GM12878 (cell line): ENCODE results near the gene FOSB. TPM values are rescaled to one million over a fixed set of nuclear protein-coding genes. Genes with fewer than 3 reads are reported as not detected.
A peak's percentile ranks its signal among the peaks of the same experiment; 100 is the strongest.

Source experiments
- CBX3 ChIP-seq: fragments of 200-600 bp; sonication (generic); IDR thresholded peaks from 2 replicates; pipeline ENCODE4 v1.6.1; 2016; ENCODE audit warnings: low read depth, borderline replicate concordance
- CTCF ChIP-seq, 3 experiments: IDR thresholded peaks in 2 of 3; conservative IDR thresholded peaks in 1 of 3; 2 replicates each; pipeline ENCODE4 v1.5.1; 2011; ENCODE audit warnings: low read depth in 3 of 3, low read length in 3 of 3, mild to moderate bottlenecking in 3 of 3, control low read depth in 2 of 3, moderate library complexity in 2 of 3, inconsistent platforms in 1 of 3, mixed read lengths in 1 of 3; ENCODE audit not compliant: control insufficient read depth in 2 of 3, insufficient read depth in 1 of 3; ENCODE audit errors: extremely low read depth in 1 of 3
- FOXK2 ChIP-seq: fragments of 450-650 bp; IDR thresholded peaks from 2 replicates; pipeline ENCODE4 v1.6.1; 2017; ENCODE audit warnings: mild to moderate bottlenecking, moderate library complexity
- GATAD2B ChIP-seq: fragments of 450-650 bp; conservative IDR thresholded peaks from 2 replicates; pipeline ENCODE4 v1.6.1; 2017; ENCODE audit warnings: low read depth, mild to moderate bottlenecking, moderate library complexity
- IKZF2 ChIP-seq, 2 experiments: fragments of 450-650 bp; IDR thresholded peaks; 2 replicates each; pipeline ENCODE4 v1.6.1; 2017; ENCODE audit warnings: mild to moderate bottlenecking in 2 of 2, moderate library complexity in 2 of 2
- IRF4 ChIP-seq: IDR thresholded peaks from 2 replicates; pipeline ENCODE4 v1.6.1; 2011; ENCODE audit warnings: low read depth, low read length
- KAT2A ChIP-seq: conservative IDR thresholded peaks from 2 replicates; pipeline ENCODE4 v1.6.1; 2011; ENCODE audit warnings: low read depth, low read length; ENCODE audit not compliant: control insufficient read depth
- NRF1 ChIP-seq: conservative IDR thresholded peaks from 2 replicates; pipeline ENCODE4 v1.6.1; 2011; ENCODE audit warnings: mild to moderate bottlenecking, low read depth, low read length, improper control_type of control experiment
- PML ChIP-seq: IDR thresholded peaks from 2 replicates; pipeline ENCODE4 v1.6.1; 2012; ENCODE audit warnings: low read length, inconsistent platforms
- RB1 ChIP-seq: fragments of 450-650 bp; formaldehyde crosslinking; IDR thresholded peaks from 2 replicates; pipeline ENCODE4 v1.6.1; 2017; ENCODE audit warnings: mild to moderate bottlenecking, borderline replicate concordance
- RELA ChIP-seq: fragments of 450-650 bp; IDR thresholded peaks from 2 replicates; pipeline ENCODE4 v1.8.0; 2014; ENCODE audit warnings: borderline replicate concordance; ENCODE audit not compliant: partially characterized antibody
- RELB ChIP-seq: fragments of 450-650 bp; IDR thresholded peaks from 2 replicates; pipeline ENCODE4 v1.6.1; 2017; ENCODE audit warnings: low read depth, mild to moderate bottlenecking, moderate library complexity
- STAT1 ChIP-seq: fragments of 450-650 bp; conservative IDR thresholded peaks from 2 replicates; pipeline ENCODE4 v1.6.1; 2014; ENCODE audit warnings: antibody characterized with exemption, mild to moderate bottlenecking
- SUPT20H ChIP-seq: IDR thresholded peaks from 2 replicates; pipeline ENCODE4 v1.6.1; 2011; ENCODE audit warnings: low read depth, mild to moderate bottlenecking, low read length, moderate library complexity, borderline replicate concordance; ENCODE audit not compliant: control insufficient read depth
- ZNF687 ChIP-seq: fragments of 450-650 bp; IDR thresholded peaks from 2 replicates; pipeline ENCODE4 v1.6.1; 2017; ENCODE audit warnings: mild to moderate bottlenecking, moderate library complexity
- polyA plus RNA-seq, 11 experiments: library from polyadenylated mRNA; depleted of rRNA in 4 of 11; unstranded in 6 of 11; stranded (reverse) in 5 of 11; fragments of >200 nt; fragmentation: Nextera tagmentation in 4 of 11; fragmentation: Illumina TruSeq in 1 of 11; extraction: Ambion mirVana in 4 of 11; extraction: Trizol in 1 of 11; gene quantifications; 1 replicate in 1 of 11; 2 replicates in 10 of 11; pipeline versions ENCODE4 v1.2.1 to v1.2.3, GENCODE V29; 2011 to 2016; ENCODE audit warnings: inconsistent platforms in 2 of 11, missing spikeins in 2 of 11, low read depth in 1 of 11
- total RNA-seq, 4 experiments: library from RNA; depleted of rRNA in 3 of 4; stranded (reverse); fragments of >200 nt in 3 of 4; fragmentation: Illumina TruSeq in 1 of 4; extraction: Trizol in 1 of 4; gene quantifications; 2 replicates each; pipeline versions ENCODE4 v1.2.1 to v1.2.3, GENCODE V29; 2013 to 2021
- TF ChIP-seq, protein P1 (sequence below): fragments of 450-650 bp; IDR thresholded peaks from 2 replicates; pipeline ENCODE4 v1.6.1; 2017; ENCODE audit warnings: mild to moderate bottlenecking

FOSB gene
- total and polyA plus RNA-seq, 10 of the 15 experiments (the other 5 are each of a cell fraction or from before 2014, with no cell fraction given): 0.06 to 0.56 (median 0.26) TPM

DNA sequence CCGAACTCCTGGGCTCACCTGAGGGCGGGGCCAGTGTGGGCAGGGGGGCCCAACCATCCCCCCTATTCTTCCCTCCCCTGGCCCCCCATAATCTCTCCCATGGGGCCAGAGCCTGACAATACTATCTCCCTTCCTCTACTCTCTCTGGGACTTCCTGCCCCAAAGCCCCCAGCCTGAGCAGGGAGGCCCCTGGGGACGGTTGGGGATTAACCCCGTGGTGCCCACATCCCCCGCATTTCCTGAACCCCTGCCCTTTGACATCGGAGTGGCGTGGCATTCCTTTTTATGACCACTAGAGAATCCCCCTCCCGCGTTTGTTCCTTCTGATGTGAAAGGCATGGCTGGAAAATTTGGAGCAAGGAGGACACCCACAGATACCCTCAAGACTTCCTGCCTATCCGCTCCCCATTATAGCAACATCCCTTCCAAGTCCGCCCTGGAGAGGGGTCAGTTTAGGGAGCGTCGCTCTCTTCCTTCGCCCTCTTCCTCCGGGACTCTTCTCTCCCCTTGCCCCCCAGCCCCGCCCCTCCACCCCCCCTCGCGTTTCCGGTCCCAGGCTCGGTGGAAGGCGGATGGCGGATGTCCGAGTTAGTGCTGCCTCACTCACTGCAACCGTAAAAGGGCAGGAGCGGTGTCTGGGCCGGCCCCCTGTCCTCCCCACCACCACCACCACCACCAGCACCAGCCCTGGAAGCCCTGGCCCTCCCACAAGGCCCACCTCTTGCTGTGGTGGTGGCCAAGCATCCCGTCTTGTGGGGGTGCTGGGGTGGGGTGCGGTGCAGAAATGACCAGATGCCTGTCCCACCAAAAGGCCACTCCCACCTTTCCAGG, 41.3 kb downstream of the FOSB start (continued):
- TF ChIP-seq CBX3 (no peak), SUPT20H (no peak), CTCF (IDR thresholded peaks at IDR 0.05 in 2 of 3, conservative IDR thresholded peaks at IDR 0.05 in 1 of 3; ENCODE audit: control insufficient read depth in 2 of 3, extremely low read depth in 1 of 3, insufficient read depth in 1 of 3, low read depth in 3 of 3, low read length in 3 of 3) (peak in 1 of 3 experiments; percentile 11; a peak in 1 of 6 replicates), RB1 (peak; percentile 72; the same call in 1 of the 2 replicates), IKZF2 (IDR thresholded peaks at IDR 0.05) (peak; percentile 91 to 94), GATAD2B (peak; percentile 90), RELB (peak; percentile 76), ZNF687 (no peak; the same call in 1 of the 2 replicates), NRF1 (no peak), RELA (peak; percentile 80), PML (0 out of 2 replicates have a peak, but pooled peaks have one; percentile 16), STAT1 (0 out of 2 replicates have a peak, but pooled peaks have one; percentile 49), KAT2A (no peak), IRF4 (peak; percentile 38; the same call in 1 of the 2 replicates), FOXK2 (no peak)
- TF ChIP-seq, protein P1, sequence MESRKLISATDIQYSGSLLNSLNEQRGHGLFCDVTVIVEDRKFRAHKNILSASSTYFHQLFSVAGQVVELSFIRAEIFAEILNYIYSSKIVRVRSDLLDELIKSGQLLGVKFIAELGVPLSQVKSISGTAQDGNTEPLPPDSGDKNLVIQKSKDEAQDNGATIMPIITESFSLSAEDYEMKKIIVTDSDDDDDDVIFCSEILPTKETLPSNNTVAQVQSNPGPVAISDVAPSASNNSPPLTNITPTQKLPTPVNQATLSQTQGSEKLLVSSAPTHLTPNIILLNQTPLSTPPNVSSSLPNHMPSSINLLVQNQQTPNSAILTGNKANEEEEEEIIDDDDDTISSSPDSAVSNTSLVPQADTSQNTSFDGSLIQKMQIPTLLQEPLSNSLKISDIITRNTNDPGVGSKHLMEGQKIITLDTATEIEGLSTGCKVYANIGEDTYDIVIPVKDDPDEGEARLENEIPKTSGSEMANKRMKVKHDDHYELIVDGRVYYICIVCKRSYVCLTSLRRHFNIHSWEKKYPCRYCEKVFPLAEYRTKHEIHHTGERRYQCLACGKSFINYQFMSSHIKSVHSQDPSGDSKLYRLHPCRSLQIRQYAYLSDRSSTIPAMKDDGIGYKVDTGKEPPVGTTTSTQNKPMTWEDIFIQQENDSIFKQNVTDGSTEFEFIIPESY: no peak
